ENCODE measurements around the gene PPP2R2D. TPM values are rescaled to one million over a fixed set of nuclear protein-coding genes. Genes with fewer than 3 reads are reported as not detected.

The PPP2R2D gene
- total RNA-seq, 2 experiments from 2014 or later: 32.6 to 32.9 TPM

DNA sequence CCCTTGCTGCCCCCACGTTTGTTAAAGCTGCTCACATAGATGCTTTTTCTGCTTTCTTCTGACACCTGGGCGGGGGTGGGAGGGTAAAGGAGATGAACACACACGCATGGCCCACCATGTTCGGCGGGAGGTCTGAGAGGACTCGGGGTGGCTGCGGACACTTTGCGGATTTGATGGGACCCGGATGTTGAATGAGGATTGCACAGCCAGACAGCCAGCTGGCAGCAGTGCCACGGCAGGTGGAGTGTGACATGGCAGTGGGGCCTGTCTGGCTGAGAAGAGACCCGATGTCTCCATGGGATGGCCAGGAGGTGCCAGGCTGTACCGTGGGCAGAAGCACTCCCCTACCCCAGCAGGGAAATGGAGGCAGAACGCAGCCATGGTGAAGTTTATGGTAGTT, 31.2 kb downstream of the PPP2R2D start:
- no peaks in the 10 kb centered on the region for H3K27me3 ChIP-seq (ENCODE audit: control insufficient read depth in 1 of 2, insufficient read depth in 2 of 2, low read length in 2 of 2)
- Mint-ChIP-seq H3K9me3 (no peaks in the 10 kb centered on the region), H3K4me3 (no peak overlapping the region), H3K27ac (peak overlapping the region; percentile 86), H3K36me3 (ENCODE audit: low read depth) (peaks cover 52% of the 10 kb centered on the region), H3K27me3 (no peaks in the 10 kb centered on the region), H3K4me1 (ENCODE audit: low read depth) (peaks cover 78% of the 10 kb centered on the region)
- DNase-seq (no peak), ATAC-seq (ENCODE audit: poor library complexity) (no peak)
- peaks cover 24% of the 10 kb centered on the region for H3K36me3 ChIP-seq (ENCODE audit: insufficient read depth, low read length)
- H3K4me3 ChIP-seq (ENCODE audit: low read length): no peak overlapping the region
- TF ChIP-seq CTCF (IDR thresholded peaks at IDR 0.05): no peak
- no peaks in the 10 kb centered on the region for H3K9me3 ChIP-seq (ENCODE audit: control insufficient read depth in 1 of 2, insufficient read depth in 1 of 2, low read length in 2 of 2)
- intact Hi-C loops (cut with DNase I, micrococcal nuclease): no loop called here
- peaks cover 61% of the 10 kb centered on the region for H3K4me1 ChIP-seq (ENCODE audit: insufficient read depth, low read length)
- CTCF ChIA-PET: interaction anchor here (1.3 kb wide), 1 partner anchor 47 kb away, joined by 3 read pairs; no protein-coding TSS in a partner anchor
- H3K27ac ChIP-seq (ENCODE audit: low read depth in 1 of 2, low read length in 2 of 2): no peak overlapping the region
- POLR2A ChIA-PET: no interaction called here

- no peak for TF ChIP-seq CTCF (IDR thresholded peaks at IDR 0.05)
- Mint-ChIP-seq H3K27ac (peak overlapping the region; percentile 78), H3K9me3 (no peaks in the 10 kb centered on the region), H3K4me3 (no peak overlapping the region), H3K4me1 (ENCODE audit: low read depth) (peaks cover 66% of the 10 kb centered on the region), H3K27me3 (no peaks in the 10 kb centered on the region), H3K36me3 (ENCODE audit: low read depth) (peaks cover 55% of the 10 kb centered on the region)
- Histone ChIP-seq H3K27ac (ENCODE audit: low read depth in 1 of 2, low read length in 2 of 2) (no peak overlapping the region), H3K27me3 (ENCODE audit: control insufficient read depth in 1 of 2, insufficient read depth in 2 of 2, low read length in 2 of 2) (no peaks in the 10 kb centered on the region), H3K9me3 (ENCODE audit: control insufficient read depth in 1 of 2, insufficient read depth in 1 of 2, low read length in 2 of 2) (no peaks in the 10 kb centered on the region), H3K4me1 (ENCODE audit: insufficient read depth, low read length) (peaks cover 50% of the 10 kb centered on the region), H3K36me3 (ENCODE audit: insufficient read depth, low read length) (peaks cover 35% of the 10 kb centered on the region), H3K4me3 (ENCODE audit: low read length) (no peak overlapping the region)
- POLR2A ChIA-PET: no interaction called here
- DNase-seq: no peak
- CTCF ChIA-PET: no interaction called here
- ATAC-seq (ENCODE audit: poor library complexity): no peak
- intact Hi-C loops (cut with DNase I, micrococcal nuclease): no loop called here
These were observed 32.3 kb downstream of the PPP2R2D start for GRCh38 chr10:131933016-131933695.

- H3K27ac ChIP-seq (ENCODE audit: low read depth in 1 of 2, low read length in 2 of 2): no peak overlapping the region
- H3K36me3 ChIP-seq (ENCODE audit: insufficient read depth, low read length): peaks cover 41% of the 10 kb centered on the region
- POLR2A ChIA-PET: no interaction called here
- no peaks in the 10 kb centered on the region for H3K9me3 ChIP-seq (ENCODE audit: control insufficient read depth in 1 of 2, insufficient read depth in 1 of 2, low read length in 2 of 2)
- H3K36me3 Mint-ChIP-seq (ENCODE audit: low read depth): peaks cover 56% of the 10 kb centered on the region
- no peak overlapping the region for H3K4me3 ChIP-seq (ENCODE audit: low read length)
- no peaks in the 10 kb centered on the region for H3K9me3 Mint-ChIP-seq
- TF ChIP-seq CTCF (IDR thresholded peaks at IDR 0.05): no peak
- ATAC-seq (ENCODE audit: poor library complexity) (no peak), DNase-seq (no peak)
- CTCF ChIA-PET: no interaction called here
- peak overlapping the region; percentile 78 for H3K27ac Mint-ChIP-seq
- no peaks in the 10 kb centered on the region for H3K27me3 Mint-ChIP-seq
- H3K4me3 Mint-ChIP-seq: no peak overlapping the region
- H3K4me1 Mint-ChIP-seq (ENCODE audit: low read depth): peaks cover 61% of the 10 kb centered on the region
- H3K4me1 ChIP-seq (ENCODE audit: insufficient read depth, low read length): peaks cover 44% of the 10 kb centered on the region
- H3K27me3 ChIP-seq (ENCODE audit: control insufficient read depth in 1 of 2, insufficient read depth in 2 of 2, low read length in 2 of 2): no peaks in the 10 kb centered on the region
- intact Hi-C loops (cut with DNase I, micrococcal nuclease): no loop called here
These were observed 32.9 kb downstream of the PPP2R2D start for GRCh38 chr10:131933696-131934086.

All from CD4-positive, alpha-beta T cell (primary cell).